Ecto neural progenitor cell (in vitro differentiated cells): ENCODE data around the gene SLC37A3.
A peak's percentile ranks its signal among the peaks of the same experiment; 100 is the strongest.
"Not testable (repeated sequence)": the region's sequence is repeated elsewhere in the genome, so short reads cannot be mapped to it uniquely, and the experiment has no call there.

Experiments
- DNase-seq: peaks from one replicate; pipeline ENCODE4 v3.0.0-alpha.2; 2018; ENCODE audit warnings: low spot score

Gene SLC37A3

GRCh38 chr7:140397784-140398750, at the start of gene SLC37A3:
SLC37A3 (minus strand) TSS chr7:140398530; CDS start chr7:140382526, 16,004 bp downstream.
- DNase-seq, result peak; percentile 91

- DNase-seq, result no peak
Observed at GRCh38 chr7:140447841-140448240, 49.5 kb upstream of the SLC37A3 start.

GRCh38 chr7:140446467-140446866, 48.1 kb upstream of the SLC37A3 start:
- no peak for DNase-seq

- DNase-seq, result no peak
Observed at GRCh38 chr7:140441519-140441918, 43.2 kb upstream of the SLC37A3 start.

GRCh38 chr7:140440593-140440992, 42.3 kb upstream of the SLC37A3 start:
- no peak for DNase-seq

- DNase-seq, result no peak
Observed at GRCh38 chr7:140439359-140439758, 41.0 kb upstream of the SLC37A3 start.

- DNase-seq, result no peak
Observed at GRCh38 chr7:140435252-140435895, 37.0 kb upstream of the SLC37A3 start.

GRCh38 chr7:140433396-140433795, 35.1 kb upstream of the SLC37A3 start:
- no peak for DNase-seq

- no peak for DNase-seq
Observed at GRCh38 chr7:140426130-140426529, 27.8 kb upstream of the SLC37A3 start.

GRCh38 chr7:140425718-140426117, 27.4 kb upstream of the SLC37A3 start:
- no peak for DNase-seq

- no peak for DNase-seq
Observed at GRCh38 chr7:140423501-140423900, 25.2 kb upstream of the SLC37A3 start.

- no peak for DNase-seq
Observed at GRCh38 chr7:140421521-140421920, 23.2 kb upstream of the SLC37A3 start.

GRCh38 chr7:140418653-140419052, 20.3 kb upstream of the SLC37A3 start:
- no peak for DNase-seq

GRCh38 chr7:140418156-140418472, 19.8 kb upstream of the SLC37A3 start:
- not testable (repeated sequence) for DNase-seq

- DNase-seq, result no peak
Observed at GRCh38 chr7:140417456-140418155, 19.3 kb upstream of the SLC37A3 start.

- no peak for DNase-seq
Observed at GRCh38 chr7:140416560-140416959, 18.2 kb upstream of the SLC37A3 start.

GRCh38 chr7:140415816-140416215, 17.5 kb upstream of the SLC37A3 start:
- not testable (repeated sequence) for DNase-seq

- DNase-seq, result no peak
Observed at GRCh38 chr7:140415361-140415760, 17.0 kb upstream of the SLC37A3 start.

GRCh38 chr7:140404565-140405065, 6.3 kb upstream of the SLC37A3 start:
- DNase-seq, result no peak

GRCh38 chr7:140403878-140404564, 5.7 kb upstream of the SLC37A3 start, which contains the start of gene RAB19:
RAB19 (plus strand) TSS chr7:140404058; CDS start chr7:140407647, 3,589 bp downstream.
- peak; percentile 57 for DNase-seq

- no peak for DNase-seq
Observed at GRCh38 chr7:140402178-140402835, 4.0 kb upstream of the SLC37A3 start.
